K562 (cell line): ENCODE results near the gene FAM83D. TPM values are rescaled to one million over a fixed set of nuclear protein-coding genes. Genes with fewer than 3 reads are reported as not detected.
A peak's percentile ranks its signal among the peaks of the same experiment; 100 is the strongest.

ENCODE experiments used
- CHAMP1 ChIP-seq: fragments of 450-650 bp; IDR thresholded peaks from 2 replicates; pipeline ENCODE4 v1.6.1; 2016; ENCODE audit warnings: mild to moderate bottlenecking
- CREM ChIP-seq: IDR thresholded peaks from 2 replicates; pipeline ENCODE4 v1.6.1; 2014; ENCODE audit warnings: antibody characterized with exemption, low read depth
- CSDE1 ChIP-seq, 2 experiments: fragments of 450-650 bp; IDR thresholded peaks; 2 replicates each; pipeline ENCODE4 v1.6.1; 2016; ENCODE audit warnings: mild to moderate bottlenecking in 1 of 2
- DMBX1 ChIP-seq: fragments of 250-450 bp; sonication (Bioruptor Pico); IDR thresholded peaks from 2 replicates; pipeline ENCODE4 v1.8.0; 2022; ENCODE audit warnings: inconsistent platforms, mild to moderate bottlenecking, moderate library complexity, borderline replicate concordance
- ETV1 ChIP-seq: fragments of 450-650 bp; conservative IDR thresholded peaks from 2 replicates; pipeline ENCODE4 v1.6.1; 2016; ENCODE audit warnings: missing genetic modification characterization, control low read depth, low read depth, missing compliant biosample characterization
- EWSR1 ChIP-seq: fragments of 450-650 bp; IDR thresholded peaks from 2 replicates; pipeline ENCODE4 v1.6.1; 2018; ENCODE audit warnings: borderline replicate concordance, mild to moderate bottlenecking, low read depth, moderate library complexity; ENCODE audit not compliant: partially characterized antibody
- HDAC1 ChIP-seq, 2 experiments: fragments of 450-650 bp; IDR thresholded peaks; 2 replicates each; pipeline ENCODE4 v1.6.1; 2016 to 2017; ENCODE audit warnings: inconsistent platforms in 1 of 2, mild to moderate bottlenecking in 1 of 2, moderate library complexity in 1 of 2
- HDAC2 ChIP-seq: fragments of 450-650 bp; IDR thresholded peaks from 2 replicates; pipeline ENCODE4 v1.6.1; 2016; ENCODE audit warnings: mild to moderate bottlenecking
- KAT7 ChIP-seq: sonication (generic); formaldehyde crosslinking; IDR thresholded peaks from 2 replicates; pipeline ENCODE4 v1.8.0; 2022; ENCODE audit warnings: missing genetic modification reagents, mild to moderate bottlenecking, borderline replicate concordance
- NCOR1 ChIP-seq: fragments of 450-650 bp; IDR thresholded peaks from 2 replicates; pipeline ENCODE4 v1.6.1; 2016; ENCODE audit warnings: mild to moderate bottlenecking, moderate library complexity
- SNRNP70 ChIP-seq: fragments of 200-400 bp; formaldehyde crosslinking; optimal IDR thresholded peaks from 2 replicates; pipeline ENCODE3; 2017; ENCODE audit warnings: low read depth, low read length
- TAF15 ChIP-seq: fragments of 200-400 bp; formaldehyde crosslinking; IDR thresholded peaks from 2 replicates; pipeline ENCODE4 v1.6.1; 2017; ENCODE audit warnings: mild to moderate bottlenecking, low read depth, low read length, moderate library complexity
- ZFP30 ChIP-seq: fragments of 250-450 bp; sonication (Bioruptor Pico); IDR thresholded peaks from 2 replicates; pipeline ENCODE4 v1.8.0; 2022; ENCODE audit warnings: moderate library complexity, mild to moderate bottlenecking, inconsistent platforms, borderline replicate concordance
- ZNF146 ChIP-seq: IDR thresholded peaks from one replicate; pipeline ENCODE4 v1.6.1; 2018; ENCODE audit warnings: missing compliant biosample characterization; ENCODE audit not compliant: unreplicated experiment
- ZNF277 ChIP-seq: fragments of 250-450 bp; sonication (Bioruptor Pico); IDR thresholded peaks from 2 replicates; pipeline ENCODE4 v1.8.0; 2022; ENCODE audit warnings: inconsistent platforms, mild to moderate bottlenecking, moderate library complexity, borderline replicate concordance
- ZNF707 ChIP-seq: fragments of 250-450 bp; sonication (Bioruptor Pico); conservative IDR thresholded peaks from 2 replicates; pipeline ENCODE4 v1.8.0; 2022; ENCODE audit warnings: inconsistent platforms, mild to moderate bottlenecking, moderate library complexity
- polyA plus RNA-seq, 8 experiments: library from polyadenylated mRNA; depleted of rRNA in 4 of 8; stranded (reverse) in 5 of 8; unstranded in 3 of 8; fragments of >200 nt; fragmentation: Nextera tagmentation in 2 of 8; fragmentation: Illumina TruSeq in 1 of 8; extraction: Ambion mirVana in 2 of 8; extraction: Trizol in 1 of 8; gene quantifications; 2 replicates each; pipeline versions ENCODE4 v1.2.1 to v1.2.3, GENCODE V29; 2011 to 2014; ENCODE audit warnings: inconsistent platforms in 1 of 8, missing spikeins in 1 of 8
- total RNA-seq, 7 experiments: library from RNA; depleted of rRNA in 6 of 7; stranded (reverse); fragments of >200 nt in 6 of 7; fragmentation: Illumina TruSeq in 2 of 7; extraction: Trizol in 2 of 7; gene quantifications; 2 replicates each; pipeline versions ENCODE4 v1.2.1 to v1.2.3, GENCODE V29; 2011 to 2021; ENCODE audit warnings: low replicate concordance in 1 of 7
- TF ChIP-seq, protein P1 (sequence below): sonication (generic); formaldehyde crosslinking; IDR thresholded peaks from 2 replicates; pipeline ENCODE4 v1.8.0; 2022; ENCODE audit warnings: missing genetic modification reagents, mild to moderate bottlenecking, borderline replicate concordance
- TF ChIP-seq, protein P2 (sequence below): sonication (generic); formaldehyde crosslinking; IDR thresholded peaks from 2 replicates; pipeline ENCODE4 v1.8.0; 2022; ENCODE audit warnings: mild to moderate bottlenecking, missing genetic modification reagents
- TF ChIP-seq, protein P3 (sequence below), 2 experiments: fragments of 450-650 bp; conservative IDR thresholded peaks; 2 replicates each; pipeline ENCODE4 v1.6.1; 2017; ENCODE audit warnings: mild to moderate bottlenecking in 2 of 2, moderate library complexity in 2 of 2

The FAM83D gene
- total and polyA plus RNA-seq, 9 of the 15 experiments (the other 6 are each of a cell fraction or from before 2014, with no cell fraction given) = 8.2 to 66.1 (median 43.5) TPM

DNA sequence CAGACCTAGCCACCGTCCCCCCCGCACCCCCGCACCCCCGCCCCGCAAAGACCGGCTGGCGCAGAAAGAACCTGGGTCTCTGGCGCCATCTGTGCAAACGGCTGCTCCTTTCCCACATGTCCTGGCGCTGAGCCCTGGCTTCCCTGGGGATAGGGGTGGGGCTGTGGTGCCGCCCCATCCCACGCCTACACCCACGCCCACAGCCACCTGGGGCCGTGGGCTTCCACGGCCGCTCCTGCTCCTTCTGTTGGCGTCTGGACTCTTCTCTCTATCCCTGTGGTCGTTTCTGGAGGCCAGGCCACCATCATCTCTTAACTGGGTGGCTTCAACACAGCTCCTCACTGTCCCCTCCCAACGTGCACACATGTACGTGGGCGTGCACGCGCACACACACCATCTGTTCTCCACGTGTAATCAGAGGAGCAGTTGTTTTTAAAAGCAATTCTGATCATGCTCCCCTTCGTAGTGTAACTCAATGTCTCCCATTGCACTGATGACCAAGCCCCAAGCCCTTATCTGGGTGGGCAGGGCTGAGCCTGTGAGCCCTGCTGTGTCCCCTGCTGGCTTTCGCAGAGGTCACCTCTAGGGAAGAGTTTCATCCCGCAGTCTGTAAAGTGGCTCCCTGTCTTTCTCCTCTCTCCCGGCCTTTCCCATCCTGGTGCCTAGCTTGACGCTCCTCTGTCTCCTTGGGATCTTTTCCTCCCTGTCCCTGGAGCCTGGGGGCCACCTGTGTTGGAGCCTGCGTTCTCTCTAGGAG, 31.9 kb upstream of the FAM83D start (continued):
- TF ChIP-seq, protein P1, sequence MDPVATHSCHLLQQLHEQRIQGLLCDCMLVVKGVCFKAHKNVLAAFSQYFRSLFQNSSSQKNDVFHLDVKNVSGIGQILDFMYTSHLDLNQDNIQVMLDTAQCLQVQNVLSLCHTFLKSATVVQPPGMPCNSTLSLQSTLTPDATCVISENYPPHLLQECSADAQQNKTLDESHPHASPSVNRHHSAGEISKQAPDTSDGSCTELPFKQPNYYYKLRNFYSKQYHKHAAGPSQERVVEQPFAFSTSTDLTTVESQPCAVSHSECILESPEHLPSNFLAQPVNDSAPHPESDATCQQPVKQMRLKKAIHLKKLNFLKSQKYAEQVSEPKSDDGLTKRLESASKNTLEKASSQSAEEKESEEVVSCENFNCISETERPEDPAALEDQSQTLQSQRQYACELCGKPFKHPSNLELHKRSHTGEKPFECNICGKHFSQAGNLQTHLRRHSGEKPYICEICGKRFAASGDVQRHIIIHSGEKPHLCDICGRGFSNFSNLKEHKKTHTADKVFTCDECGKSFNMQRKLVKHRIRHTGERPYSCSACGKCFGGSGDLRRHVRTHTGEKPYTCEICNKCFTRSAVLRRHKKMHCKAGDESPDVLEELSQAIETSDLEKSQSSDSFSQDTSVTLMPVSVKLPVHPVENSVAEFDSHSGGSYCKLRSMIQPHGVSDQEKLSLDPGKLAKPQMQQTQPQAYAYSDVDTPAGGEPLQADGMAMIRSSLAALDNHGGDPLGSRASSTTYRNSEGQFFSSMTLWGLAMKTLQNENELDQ (CRISPR knock-in tag) = no peak
- TF ChIP-seq, protein P2, sequence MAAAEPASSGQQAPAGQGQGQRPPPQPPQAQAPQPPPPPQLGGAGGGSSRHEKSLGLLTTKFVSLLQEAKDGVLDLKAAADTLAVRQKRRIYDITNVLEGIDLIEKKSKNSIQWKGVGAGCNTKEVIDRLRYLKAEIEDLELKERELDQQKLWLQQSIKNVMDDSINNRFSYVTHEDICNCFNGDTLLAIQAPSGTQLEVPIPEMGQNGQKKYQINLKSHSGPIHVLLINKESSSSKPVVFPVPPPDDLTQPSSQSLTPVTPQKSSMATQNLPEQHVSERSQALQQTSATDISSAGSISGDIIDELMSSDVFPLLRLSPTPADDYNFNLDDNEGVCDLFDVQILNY (CRISPR knock-in tag) = no peak
- no peak for TF ChIP-seq HDAC2
- peak in 1 of 2 experiments; percentile 46; a peak in 1 of 4 replicates for TF ChIP-seq HDAC1 (IDR thresholded peaks at IDR 0.05)
- TF ChIP-seq, protein P3, sequence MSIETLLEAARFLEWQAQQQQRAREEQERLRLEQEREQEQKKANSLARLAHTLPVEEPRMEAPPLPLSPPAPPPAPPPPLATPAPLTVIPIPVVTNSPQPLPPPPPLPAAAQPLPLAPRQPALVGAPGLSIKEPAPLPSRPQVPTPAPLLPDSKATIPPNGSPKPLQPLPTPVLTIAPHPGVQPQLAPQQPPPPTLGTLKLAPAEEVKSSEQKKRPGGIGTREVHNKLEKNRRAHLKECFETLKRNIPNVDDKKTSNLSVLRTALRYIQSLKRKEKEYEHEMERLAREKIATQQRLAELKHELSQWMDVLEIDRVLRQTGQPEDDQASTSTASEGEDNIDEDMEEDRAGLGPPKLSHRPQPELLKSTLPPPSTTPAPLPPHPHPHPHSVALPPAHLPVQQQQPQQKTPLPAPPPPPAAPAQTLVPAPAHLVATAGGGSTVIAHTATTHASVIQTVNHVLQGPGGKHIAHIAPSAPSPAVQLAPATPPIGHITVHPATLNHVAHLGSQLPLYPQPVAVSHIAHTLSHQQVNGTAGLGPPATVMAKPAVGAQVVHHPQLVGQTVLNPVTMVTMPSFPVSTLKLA (conservative IDR thresholded peaks at IDR 0.05) = peak; percentile 69 to 86
- TF ChIP-seq DMBX1 (CRISPR knock-in tag) = no peak
- TF ChIP-seq ZNF146 (CRISPR knock-in tag) = no peak
- no peak for TF ChIP-seq NCOR1
- TF ChIP-seq CHAMP1 = no peak
- TF ChIP-seq CSDE1 (IDR thresholded peaks at IDR 0.05) = no peak
- TF ChIP-seq CREM = peak; percentile 48; the same call in 1 of the 2 replicates
- no peak for TF ChIP-seq ZNF277 (CRISPR knock-in tag)
- no peak for TF ChIP-seq ZFP30
- no peak for TF ChIP-seq ETV1 (tag)
- TF ChIP-seq KAT7 (CRISPR knock-in tag) = no peak
- TF ChIP-seq SNRNP70 = no peak
- no peak for TF ChIP-seq TAF15
- no peak for TF ChIP-seq EWSR1
- no peak for TF ChIP-seq ZNF707 (CRISPR knock-in tag)
